ENCODE data around the gene ZRANB1. TPM values are rescaled to one million over a fixed set of nuclear protein-coding genes. Genes with fewer than 3 reads are reported as not detected.

ZRANB1 gene
- total RNA-seq, 1 experiment from 2014 or later, result 12.5 TPM

DNA sequence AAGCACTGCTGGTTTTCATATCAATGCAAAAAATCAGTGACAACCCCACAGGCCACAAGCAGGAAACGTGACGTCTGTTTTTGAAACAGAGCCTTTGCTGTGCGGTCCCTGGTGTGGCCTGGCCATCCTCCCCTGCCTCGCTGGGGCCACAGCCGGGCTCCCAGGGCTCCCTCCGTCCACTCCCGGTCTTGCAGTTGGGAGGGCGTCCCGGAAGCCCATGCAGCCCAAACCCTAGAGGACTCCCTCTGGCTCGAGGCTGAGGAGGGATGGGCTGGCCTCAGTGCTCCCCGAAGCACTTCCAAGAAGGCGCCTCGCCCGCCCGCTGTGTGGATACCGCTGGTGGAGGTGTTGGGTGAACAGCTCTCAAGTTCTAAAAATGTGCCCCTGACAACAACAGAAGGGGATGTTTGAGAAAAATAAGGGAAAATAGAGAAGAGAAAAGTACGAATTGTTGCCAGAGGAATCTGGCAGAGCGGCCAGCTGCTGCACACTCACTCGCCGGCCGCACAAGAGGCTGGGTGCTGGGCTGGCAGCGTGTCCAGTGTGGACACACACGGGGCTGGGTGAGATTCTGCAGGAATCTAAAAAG lies 73.5 kb downstream of the ZRANB1 start:
- Mint-ChIP-seq H3K9me3 (ENCODE audit: low read depth, unreplicated experiment) (no peaks in the 10 kb centered on the region), H3K27ac (ENCODE audit: unreplicated experiment) (no peak overlapping the region), H3K27me3 (ENCODE audit: unreplicated experiment) (no peaks in the 10 kb centered on the region), H3K4me3 (ENCODE audit: low read depth, unreplicated experiment) (no peak overlapping the region), H3K4me1 (ENCODE audit: low read depth, unreplicated experiment) (peaks cover 3% of the 10 kb centered on the region), H3K36me3 (ENCODE audit: insufficient read depth, unreplicated experiment) (peaks cover 3% of the 10 kb centered on the region)
- intact Hi-C loops (cut with micrococcal nuclease; ENCODE audit: unreplicated experiment), result no loop called here
- no TSS peak for BruUV-seq (replicated peaks)
- CTCF ChIA-PET, result no interaction called here
- no peak for DNase-seq
- TF ChIP-seq, protein P1, sequence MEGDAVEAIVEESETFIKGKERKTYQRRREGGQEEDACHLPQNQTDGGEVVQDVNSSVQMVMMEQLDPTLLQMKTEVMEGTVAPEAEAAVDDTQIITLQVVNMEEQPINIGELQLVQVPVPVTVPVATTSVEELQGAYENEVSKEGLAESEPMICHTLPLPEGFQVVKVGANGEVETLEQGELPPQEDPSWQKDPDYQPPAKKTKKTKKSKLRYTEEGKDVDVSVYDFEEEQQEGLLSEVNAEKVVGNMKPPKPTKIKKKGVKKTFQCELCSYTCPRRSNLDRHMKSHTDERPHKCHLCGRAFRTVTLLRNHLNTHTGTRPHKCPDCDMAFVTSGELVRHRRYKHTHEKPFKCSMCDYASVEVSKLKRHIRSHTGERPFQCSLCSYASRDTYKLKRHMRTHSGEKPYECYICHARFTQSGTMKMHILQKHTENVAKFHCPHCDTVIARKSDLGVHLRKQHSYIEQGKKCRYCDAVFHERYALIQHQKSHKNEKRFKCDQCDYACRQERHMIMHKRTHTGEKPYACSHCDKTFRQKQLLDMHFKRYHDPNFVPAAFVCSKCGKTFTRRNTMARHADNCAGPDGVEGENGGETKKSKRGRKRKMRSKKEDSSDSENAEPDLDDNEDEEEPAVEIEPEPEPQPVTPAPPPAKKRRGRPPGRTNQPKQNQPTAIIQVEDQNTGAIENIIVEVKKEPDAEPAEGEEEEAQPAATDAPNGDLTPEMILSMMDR (IDR thresholded peaks at IDR 0.05; ENCODE audit: unreplicated experiment), result no peak

DNA sequence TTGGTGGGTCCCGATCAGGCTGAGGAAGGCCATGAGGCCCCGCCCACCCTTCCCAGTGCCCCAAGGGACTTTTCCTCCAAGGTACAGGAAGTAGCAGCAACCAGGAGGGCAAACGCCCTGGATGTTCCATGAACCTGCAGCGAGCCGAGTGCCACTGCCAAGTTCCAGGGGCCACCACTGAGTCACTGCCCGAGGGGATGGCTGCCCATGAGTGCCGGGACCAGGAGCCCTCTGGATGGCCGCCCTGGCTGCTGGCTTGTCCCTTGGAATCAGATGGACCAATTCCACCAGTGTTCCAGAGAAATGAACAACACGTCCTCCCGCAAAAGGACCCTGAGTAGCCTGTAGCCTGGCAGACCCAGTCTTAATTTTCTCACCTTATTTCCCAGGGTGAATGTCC lies 74.2 kb downstream of the ZRANB1 start:
- H3K4me3 Mint-ChIP-seq (ENCODE audit: low read depth, unreplicated experiment), result no peak overlapping the region
- no peaks in the 10 kb centered on the region for H3K9me3 Mint-ChIP-seq (ENCODE audit: low read depth, unreplicated experiment)
- DNase-seq, result no peak
- no peaks in the 10 kb centered on the region for H3K27me3 Mint-ChIP-seq (ENCODE audit: unreplicated experiment)
- no TSS peak for BruUV-seq (replicated peaks)
- H3K27ac Mint-ChIP-seq (ENCODE audit: unreplicated experiment), result no peak overlapping the region
- CTCF ChIA-PET, result no interaction called here
- no peaks in the 10 kb centered on the region for H3K4me1 Mint-ChIP-seq (ENCODE audit: low read depth, unreplicated experiment)
- intact Hi-C loops (cut with micrococcal nuclease; ENCODE audit: unreplicated experiment), result no loop called here
- TF ChIP-seq, protein P1 (IDR thresholded peaks at IDR 0.05; ENCODE audit: unreplicated experiment), result no peak
- H3K36me3 Mint-ChIP-seq (ENCODE audit: insufficient read depth, unreplicated experiment), result no peaks in the 10 kb centered on the region

DNA sequence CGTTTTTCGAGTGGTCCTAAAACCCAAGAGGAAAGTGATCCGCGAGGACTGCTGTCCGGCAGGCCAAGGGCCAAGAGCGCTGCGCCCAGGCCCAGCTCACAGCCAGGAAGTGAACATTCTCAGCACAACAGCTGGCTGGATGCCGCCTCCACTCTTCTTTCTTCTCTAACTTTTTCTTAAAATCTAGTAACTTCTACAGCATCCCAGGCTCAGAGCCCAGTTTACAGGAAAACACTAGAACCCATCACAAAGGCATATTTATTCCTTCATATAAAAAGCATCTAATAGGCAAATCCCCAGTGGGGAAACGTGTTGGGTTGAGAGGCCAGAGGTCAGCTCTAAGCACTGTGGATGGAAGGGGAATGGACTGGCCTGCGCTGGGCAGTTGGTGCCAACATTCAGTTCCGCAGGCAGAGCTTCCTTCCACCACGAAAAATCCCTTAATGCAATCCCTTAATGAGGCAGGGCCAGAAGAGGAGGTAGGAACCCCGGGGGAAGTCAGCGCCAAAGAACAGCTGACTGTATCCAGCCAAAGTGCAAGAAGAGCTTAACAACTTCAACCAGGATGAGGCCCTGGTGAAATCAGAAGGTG lies 74.8 kb downstream of the ZRANB1 start:
- Mint-ChIP-seq H3K9me3 (ENCODE audit: low read depth, unreplicated experiment) (no peaks in the 10 kb centered on the region), H3K4me1 (ENCODE audit: low read depth, unreplicated experiment) (no peaks in the 10 kb centered on the region), H3K27me3 (ENCODE audit: unreplicated experiment) (no peaks in the 10 kb centered on the region), H3K4me3 (ENCODE audit: low read depth, unreplicated experiment) (no peak overlapping the region), H3K27ac (ENCODE audit: unreplicated experiment) (no peak overlapping the region), H3K36me3 (ENCODE audit: insufficient read depth, unreplicated experiment) (no peaks in the 10 kb centered on the region)
- BruUV-seq (replicated peaks), result no TSS peak
- CTCF ChIA-PET, result no interaction called here
- DNase-seq, result no peak
- TF ChIP-seq, protein P1 (IDR thresholded peaks at IDR 0.05; ENCODE audit: unreplicated experiment), result no peak
- intact Hi-C loops (cut with micrococcal nuclease; ENCODE audit: unreplicated experiment), result no loop called here

DNA sequence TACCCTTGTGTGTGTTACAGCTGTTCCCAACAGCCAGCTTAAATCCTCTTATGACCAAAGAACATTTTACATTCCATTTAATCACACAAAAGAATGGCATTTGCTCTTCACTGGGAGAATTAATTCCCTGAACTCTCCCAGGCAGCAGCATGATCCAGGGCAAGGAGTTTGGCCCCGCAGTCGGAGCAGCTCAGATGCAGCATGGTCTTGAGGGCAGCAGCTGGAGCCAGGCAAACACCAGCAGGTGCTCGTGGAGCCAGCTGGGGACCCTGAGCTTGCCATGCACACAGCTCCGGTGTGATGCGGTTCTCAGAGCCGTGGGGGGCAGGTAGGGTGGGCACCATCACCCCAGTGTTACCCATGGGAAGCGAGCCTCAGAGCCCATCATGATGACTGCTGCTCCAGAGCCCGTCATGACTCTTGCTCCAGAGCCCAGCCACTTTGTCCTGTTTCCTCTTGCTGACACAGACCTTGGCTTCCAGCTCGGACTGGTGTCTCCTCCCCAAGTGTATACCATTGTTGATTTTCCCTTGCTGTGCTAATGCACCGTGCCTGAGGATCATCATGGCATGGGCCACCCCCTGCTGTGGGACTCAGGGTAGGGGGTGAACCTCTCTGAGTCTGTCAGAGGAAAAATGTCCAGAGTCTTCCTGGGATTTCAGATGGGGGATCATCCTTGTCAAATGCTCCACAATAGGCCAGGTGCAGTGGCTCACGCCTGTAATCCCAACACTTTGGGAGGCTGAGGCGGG lies 75.8 kb downstream of the ZRANB1 start:
- Mint-ChIP-seq H3K36me3 (ENCODE audit: insufficient read depth, unreplicated experiment) (peaks cover 8% of the 10 kb centered on the region), H3K4me3 (ENCODE audit: low read depth, unreplicated experiment) (no peak overlapping the region), H3K27me3 (ENCODE audit: unreplicated experiment) (no peaks in the 10 kb centered on the region), H3K27ac (ENCODE audit: unreplicated experiment) (no peak overlapping the region), H3K4me1 (ENCODE audit: low read depth, unreplicated experiment) (no peaks in the 10 kb centered on the region), H3K9me3 (ENCODE audit: low read depth, unreplicated experiment) (no peaks in the 10 kb centered on the region)
- DNase-seq, result no peak
- intact Hi-C loops (cut with micrococcal nuclease; ENCODE audit: unreplicated experiment), result no loop called here
- BruUV-seq (replicated peaks), result no TSS peak
- CTCF ChIA-PET, result no interaction called here
- TF ChIP-seq, protein P1 (IDR thresholded peaks at IDR 0.05; ENCODE audit: unreplicated experiment), result no peak
